Measurements from ENCODE around the gene C17orf107.

DNA sequence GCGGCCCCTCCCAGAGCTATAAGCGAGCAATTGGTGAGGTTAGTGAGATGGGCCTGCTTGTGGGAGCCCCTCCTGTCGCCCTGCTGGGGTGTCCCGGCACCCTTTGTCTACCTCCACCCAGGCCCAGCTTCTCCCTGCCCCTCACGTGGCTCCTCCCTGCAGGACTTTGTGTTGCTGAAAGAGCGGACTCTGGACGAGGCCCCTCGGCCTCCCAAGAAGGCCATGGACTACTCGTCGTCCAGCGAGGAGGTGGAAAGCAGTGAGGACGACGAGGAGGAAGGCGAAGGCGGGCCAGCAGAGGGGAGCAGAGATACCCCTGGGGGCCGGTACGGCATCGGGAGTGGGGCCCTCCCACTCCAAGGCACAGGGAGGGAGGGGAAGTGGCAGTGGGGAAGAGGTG is 6.1 kb upstream of the C17orf107 start:
- TF ChIP-seq, protein P1, sequence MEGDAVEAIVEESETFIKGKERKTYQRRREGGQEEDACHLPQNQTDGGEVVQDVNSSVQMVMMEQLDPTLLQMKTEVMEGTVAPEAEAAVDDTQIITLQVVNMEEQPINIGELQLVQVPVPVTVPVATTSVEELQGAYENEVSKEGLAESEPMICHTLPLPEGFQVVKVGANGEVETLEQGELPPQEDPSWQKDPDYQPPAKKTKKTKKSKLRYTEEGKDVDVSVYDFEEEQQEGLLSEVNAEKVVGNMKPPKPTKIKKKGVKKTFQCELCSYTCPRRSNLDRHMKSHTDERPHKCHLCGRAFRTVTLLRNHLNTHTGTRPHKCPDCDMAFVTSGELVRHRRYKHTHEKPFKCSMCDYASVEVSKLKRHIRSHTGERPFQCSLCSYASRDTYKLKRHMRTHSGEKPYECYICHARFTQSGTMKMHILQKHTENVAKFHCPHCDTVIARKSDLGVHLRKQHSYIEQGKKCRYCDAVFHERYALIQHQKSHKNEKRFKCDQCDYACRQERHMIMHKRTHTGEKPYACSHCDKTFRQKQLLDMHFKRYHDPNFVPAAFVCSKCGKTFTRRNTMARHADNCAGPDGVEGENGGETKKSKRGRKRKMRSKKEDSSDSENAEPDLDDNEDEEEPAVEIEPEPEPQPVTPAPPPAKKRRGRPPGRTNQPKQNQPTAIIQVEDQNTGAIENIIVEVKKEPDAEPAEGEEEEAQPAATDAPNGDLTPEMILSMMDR (conservative IDR thresholded peaks at IDR 0.05; ENCODE audit: low read depth, low read length): no peak
- no peak for TF ChIP-seq EZH2 (IDR thresholded peaks at IDR 0.05; ENCODE audit: borderline replicate concordance, low read depth, low read length, poor library complexity, severe bottlenecking)
